Adrenal gland (tissue), 5 donors: ENCODE data around the gene FOXO3B.
"Not testable (repeated sequence)": the region's sequence is repeated elsewhere in the genome, so short reads cannot be mapped to it uniquely, and the experiment has no call there.

Experiments used
- CTCF ChIP-seq, 6 experiments: fragments of 450-650 bp in 4 of 6; fragments of 200-600 bp in 2 of 6; sonication (generic) in 1 of 6; IDR thresholded peaks; 1 replicate in 5 of 6; 2 replicates in 1 of 6; pipeline versions ENCODE4 v1.5.1 to v1.8.0; 2016 to 2021; ENCODE audit warnings: antibody characterized with exemption in 6 of 6, mild to moderate bottlenecking in 2 of 6, moderate library complexity in 1 of 6
- POLR2A ChIP-seq, 2 donors: fragments of 450-650 bp; IDR thresholded peaks; one replicate each; pipeline ENCODE4 v1.6.1; 2017; ENCODE audit warnings: antibody characterized with exemption in 2 of 2, mild to moderate bottlenecking in 2 of 2, moderate library complexity in 1 of 2
- donor health status: DM: no; HTN: no; CAD: no.

GRCh38 chr17:18698473-18699103, 16.5 kb upstream of the FOXO3B start:
- not testable (repeated sequence) for TF ChIP-seq CTCF, POLR2A (IDR thresholded peaks at IDR 0.05)
